GM21381 (cell line): ENCODE measurements around the gene C11orf24.

Experiments used
- ATAC-seq: cut with Tn5 transposase; IDR thresholded peaks from one replicate; pipeline ENCODE4 v1.9.1; 2021; ENCODE audit warnings: mild to moderate bottlenecking, moderate library complexity; ENCODE audit not compliant: unreplicated experiment

The C11orf24 gene

GRCh38 chr11:68273026-68273738 lies 1.4 kb upstream of the C11orf24 start:
- no peak for ATAC-seq

DNA sequence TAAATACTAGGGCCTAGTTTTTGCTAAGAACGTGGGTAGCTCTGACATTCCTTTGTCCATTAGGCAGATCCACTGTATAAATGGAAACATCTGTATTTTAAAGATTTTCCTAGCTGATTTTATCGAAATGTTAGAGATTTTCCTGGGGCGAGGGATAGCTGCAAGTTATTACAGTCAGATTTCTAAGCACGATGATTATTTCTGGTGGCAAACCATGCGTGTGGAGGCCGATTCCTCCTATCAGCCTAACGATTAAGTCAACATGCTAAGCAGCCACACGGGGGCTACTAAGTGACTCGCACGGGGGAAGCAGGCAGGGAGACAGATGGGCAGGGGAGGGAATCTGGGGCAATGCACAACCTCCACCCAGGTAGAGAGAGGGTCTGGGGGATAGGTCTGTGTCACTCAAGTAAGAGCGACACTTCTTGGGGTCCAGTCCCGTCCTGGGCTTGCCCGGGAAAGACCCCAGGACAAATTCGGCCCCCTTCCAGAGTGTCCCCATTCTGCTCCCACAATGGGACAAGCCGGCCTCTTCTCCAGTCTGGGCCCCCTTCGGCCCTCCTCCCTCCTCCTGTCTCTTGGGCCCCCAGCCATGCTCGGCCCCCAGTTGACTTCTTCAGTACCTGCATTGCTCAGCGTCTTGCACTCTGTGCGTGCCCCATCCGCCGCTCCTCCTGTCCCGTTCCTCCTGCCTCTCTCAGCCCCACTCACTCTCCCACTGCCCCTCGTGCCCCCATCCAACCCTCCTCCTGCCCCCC lies 571 bp downstream of the C11orf24 start:
- ATAC-seq: peak; percentile 8

DNA sequence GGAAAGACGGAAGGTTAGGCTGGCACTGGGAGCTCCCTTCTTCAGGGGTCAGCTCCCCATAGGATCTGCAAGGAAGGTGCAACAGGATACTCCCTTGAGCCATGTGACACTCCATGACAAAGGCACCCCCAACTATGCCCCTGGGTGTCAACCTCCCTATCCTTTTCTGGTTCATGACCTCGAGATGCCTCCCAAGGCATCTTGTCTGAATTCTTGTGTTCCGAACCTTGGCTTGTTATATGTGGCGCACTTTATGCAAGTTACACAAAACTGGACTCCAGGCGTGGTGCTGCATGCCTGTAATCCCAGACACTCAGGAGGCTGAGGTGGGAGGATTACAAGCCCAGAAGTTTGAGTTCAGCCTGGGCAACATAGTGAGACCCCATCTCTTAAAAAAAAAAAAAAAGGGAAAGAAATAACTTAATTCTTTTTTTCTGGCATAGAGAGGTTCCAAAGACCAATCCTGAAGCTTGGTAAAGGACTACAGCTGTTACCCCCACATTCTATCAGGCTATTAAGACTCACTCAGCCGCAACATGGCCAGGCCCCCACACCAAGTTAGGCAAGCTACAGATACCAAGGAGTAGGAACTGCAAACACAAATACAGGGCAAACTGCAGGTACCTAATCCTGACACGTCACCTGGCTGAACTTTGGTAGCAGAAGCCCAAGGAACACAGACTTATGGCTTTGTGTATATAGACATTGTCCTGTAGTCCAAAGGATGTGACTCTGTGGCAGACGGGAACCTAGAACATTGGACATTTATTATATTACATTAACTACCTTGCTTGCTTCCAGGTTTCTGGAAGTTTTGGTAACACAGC lies 1.4 kb downstream of the C11orf24 start:
- ATAC-seq: no peak

DNA sequence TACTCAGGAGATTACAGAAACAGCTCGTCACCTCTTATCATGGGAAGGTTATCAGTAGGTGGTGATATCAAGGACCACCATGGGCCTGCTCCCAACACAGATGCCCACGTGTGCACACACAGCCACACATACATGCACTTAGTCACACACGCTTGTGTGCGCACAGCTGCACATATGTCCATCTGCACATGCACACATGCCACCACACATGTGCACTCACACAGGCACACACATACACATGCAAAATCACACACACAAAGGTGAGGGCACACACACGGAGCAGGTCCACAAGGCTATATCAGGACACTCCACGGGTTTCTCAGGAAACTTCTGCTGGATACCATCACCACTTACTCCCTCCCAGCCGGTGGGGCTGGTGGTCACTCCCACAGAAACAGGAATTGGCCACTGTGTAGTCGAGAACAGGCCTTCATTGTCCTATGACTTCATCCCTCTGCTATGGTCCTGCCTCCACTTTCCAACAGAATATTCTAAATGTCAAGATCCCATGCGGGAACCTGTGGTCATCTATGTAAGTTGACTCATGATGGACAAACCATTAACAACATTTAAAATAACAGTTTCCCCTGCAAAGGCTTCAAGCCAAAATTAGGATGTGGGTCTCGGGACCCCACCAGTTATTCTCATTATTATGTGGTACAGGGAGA lies 2.2 kb downstream of the C11orf24 start:
- ATAC-seq: no peak

DNA sequence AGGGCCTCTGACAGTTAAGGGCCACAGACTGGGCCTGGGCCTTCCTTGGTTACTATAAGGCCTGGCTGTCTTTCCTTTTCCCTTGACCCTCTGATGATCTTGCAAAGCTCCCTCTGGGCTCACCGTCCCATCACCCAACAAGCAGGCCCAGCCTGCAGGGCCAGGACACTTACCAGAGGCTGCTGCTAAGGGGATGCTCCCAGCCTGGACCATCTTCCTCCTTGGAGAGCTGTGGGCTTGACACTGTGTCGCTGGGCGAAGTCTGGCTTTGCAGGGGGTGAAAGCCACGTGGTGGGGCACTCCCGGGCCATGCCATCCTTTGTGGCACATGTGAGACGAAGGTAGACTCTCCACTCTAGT lies 3.9 kb downstream of the C11orf24 start:
- no peak for ATAC-seq

- ATAC-seq: no peak
These were observed 4.6 kb downstream of the C11orf24 start for GRCh38 chr11:68266936-68267880.

- peak; percentile 72 for ATAC-seq
These were observed 5.5 kb downstream of the C11orf24 start for GRCh38 chr11:68266121-68266891.

- ATAC-seq: no peak
These were observed 6.8 kb downstream of the C11orf24 start for GRCh38 chr11:68264741-68265540.

DNA sequence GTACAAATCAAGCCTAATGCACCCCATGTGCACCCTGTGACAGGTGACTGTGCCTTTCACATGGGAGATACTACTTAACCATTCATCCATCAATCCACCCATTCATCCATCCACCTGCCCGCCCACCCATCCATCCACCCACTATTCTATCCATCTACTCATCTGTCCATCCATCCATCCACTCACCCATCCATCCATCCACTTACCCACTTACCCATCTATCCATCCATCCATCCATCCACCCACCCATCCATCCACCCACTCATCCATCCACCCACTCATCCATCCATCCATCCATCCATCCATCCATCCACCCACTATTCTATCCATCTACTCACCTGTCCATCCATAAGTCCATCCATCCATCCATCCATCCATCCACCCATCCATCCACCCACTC lies 7.5 kb downstream of the C11orf24 start:
- no peak for ATAC-seq

DNA sequence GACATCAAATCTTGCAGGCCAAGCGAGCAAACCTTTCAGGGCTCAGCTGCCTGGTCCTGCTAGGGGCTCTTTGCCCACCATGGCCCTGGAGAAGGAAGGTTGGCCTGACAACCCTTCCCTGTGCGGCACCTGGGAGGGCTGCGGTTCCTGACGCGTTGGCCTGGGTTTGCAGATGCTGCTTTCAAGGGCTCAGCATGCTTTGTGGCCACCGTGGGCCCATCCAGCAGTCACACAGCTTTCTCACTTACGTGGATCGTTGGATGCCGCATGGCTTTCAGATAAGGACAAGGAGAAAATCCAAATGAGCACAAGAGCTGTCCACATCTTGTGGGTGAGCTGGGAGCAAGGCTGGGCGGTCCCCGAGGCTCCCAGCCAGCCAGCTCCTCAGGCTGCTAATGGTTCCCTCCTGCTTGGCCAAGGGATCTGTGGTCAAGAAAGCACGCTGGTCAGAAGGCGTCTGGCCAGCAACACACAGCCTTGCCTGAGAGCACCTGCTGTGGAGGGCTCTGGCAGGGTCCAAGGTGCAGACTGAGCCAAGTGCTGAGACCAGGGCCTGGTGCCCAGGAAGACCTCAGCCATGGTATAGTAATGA lies 8.2 kb downstream of the C11orf24 start:
- no peak for ATAC-seq

DNA sequence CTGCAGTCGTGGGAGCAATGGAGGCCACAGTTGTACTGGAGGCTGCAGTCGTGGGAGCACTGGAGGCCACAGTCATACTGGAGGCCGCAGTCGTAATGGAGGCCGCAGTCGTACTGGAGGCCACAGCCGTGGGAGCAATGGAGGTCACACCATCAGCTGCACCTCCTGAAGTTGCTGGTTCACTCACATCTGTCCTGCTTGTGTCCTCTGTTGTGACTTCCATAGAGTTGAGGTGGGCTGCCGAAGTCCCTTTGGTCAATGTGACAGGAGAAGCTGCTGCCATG lies 9.3 kb downstream of the C11orf24 start:
- no peak for ATAC-seq

GRCh38 chr11:68261749-68262543 lies 9.8 kb downstream of the C11orf24 start:
- ATAC-seq: no peak

- no peak for ATAC-seq
These were observed 10.8 kb downstream of the C11orf24 start for GRCh38 chr11:68261006-68261405.

DNA sequence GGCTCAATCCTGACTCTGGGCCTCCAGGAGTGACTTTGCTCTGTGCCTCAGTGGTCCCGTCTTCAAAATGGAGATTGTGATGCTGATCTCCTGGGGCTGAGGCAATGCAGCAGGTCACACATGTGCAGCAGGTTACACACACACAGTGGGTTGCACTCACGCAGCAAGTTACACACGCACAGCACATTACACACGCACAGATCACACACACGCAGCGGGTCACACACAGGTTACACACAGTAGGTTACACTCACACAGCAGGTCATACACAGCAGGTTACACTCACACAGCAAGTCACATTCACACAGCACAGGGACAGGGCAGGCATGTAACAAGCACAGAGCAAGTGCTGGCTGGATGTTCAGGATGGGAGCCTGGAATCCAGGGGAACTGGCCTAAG lies 11.3 kb downstream of the C11orf24 start:
- ATAC-seq: no peak

DNA sequence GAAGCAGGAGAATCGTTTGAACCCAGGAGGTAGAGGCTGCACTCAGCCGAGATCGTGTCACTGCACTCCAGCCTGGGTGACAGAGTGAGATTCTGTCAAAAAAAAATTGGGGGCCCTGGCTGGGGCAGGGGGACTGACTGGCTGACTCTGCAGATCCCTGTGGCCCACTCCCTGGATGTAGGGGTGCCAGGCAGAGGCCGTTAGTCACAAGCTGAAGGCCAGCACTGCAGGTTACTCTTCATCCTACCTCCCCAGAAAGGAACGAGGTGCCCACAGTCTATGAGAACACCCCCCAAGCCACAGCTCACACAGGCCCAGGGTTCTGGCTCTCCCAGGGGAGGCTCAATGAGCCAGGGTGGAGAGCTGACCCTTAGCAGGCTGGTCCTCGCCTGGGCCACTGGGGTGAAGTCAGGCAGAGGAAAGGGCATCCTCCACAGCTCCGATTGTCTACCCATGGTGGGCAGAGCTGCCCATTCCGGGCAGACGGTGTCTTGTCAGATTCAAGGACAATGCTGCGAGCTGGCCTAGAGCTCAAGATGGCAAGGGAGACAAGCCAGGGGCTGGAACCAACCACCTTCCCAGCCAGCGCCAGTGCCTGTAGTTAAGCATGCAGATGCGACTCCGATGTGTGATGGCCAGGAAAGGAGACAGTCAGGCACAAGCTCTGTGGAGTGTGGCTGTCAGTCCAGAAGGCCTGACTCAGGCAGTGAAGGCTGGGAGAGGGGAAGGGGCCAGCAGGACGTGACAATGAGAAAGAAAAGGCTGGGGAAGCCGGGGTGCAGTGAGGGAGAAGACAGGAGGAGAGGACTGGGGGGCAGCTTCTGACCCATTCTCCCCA lies 12.4 kb downstream of the C11orf24 start:
- ATAC-seq: no peak

DNA sequence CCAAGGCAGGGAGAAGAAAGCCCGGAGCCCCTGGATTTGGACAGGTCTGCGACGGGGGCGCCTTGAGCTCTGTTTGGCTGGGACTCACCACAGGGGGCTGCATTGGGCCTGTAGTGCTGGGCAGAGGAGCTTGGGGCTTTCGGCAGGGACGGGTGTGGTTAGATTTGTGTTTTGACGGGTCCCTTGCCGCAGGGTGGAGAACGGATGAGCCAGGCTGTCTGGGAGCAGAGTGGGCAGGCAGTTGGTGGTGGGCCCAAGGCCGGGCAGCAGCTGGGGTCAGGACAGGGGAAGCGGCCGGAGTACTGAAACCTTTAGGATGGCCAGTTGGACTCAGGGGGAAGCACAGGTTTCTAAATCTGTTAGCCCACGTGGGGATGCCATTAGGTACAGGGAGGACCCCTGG lies 13.4 kb downstream of the C11orf24 start:
- no peak for ATAC-seq
